GM23338 (cell line): ENCODE results near the gene OTOGL. TPM values are rescaled to one million over a fixed set of nuclear protein-coding genes. Genes with fewer than 3 reads are reported as not detected.

ENCODE experiments used
- ATAC-seq: fragments of 200-7000 bp; cut with Tn5 transposase; 3 replicates; pipeline ENCODE4 v1.9.1; 2020
- DNase-seq: peaks from one replicate; pipeline ENCODE4 v3.0.0-alpha.2; 2015; ENCODE audit warnings: low spot score
- H2AFZ ChIP-seq: fragments of 200-600 bp; sonication (generic); 2 replicates; pipeline ENCODE4 v1.8.0; 2016; ENCODE audit warnings: antibody characterized with exemption, mild to moderate bottlenecking, moderate library complexity
- H3F3A ChIP-seq: fragments of 200-600 bp; sonication (generic); replicated peaks from 2 replicates; pipeline ENCODE4 v1.8.0; 2017; ENCODE audit warnings: antibody characterized with exemption, mixed run types, low read depth
- H3K27ac ChIP-seq: fragments of 200-600 bp; sonication (generic); 2 replicates; pipeline ENCODE4 v1.6.1; 2016; ENCODE audit warnings: low read depth
- H3K27me3 ChIP-seq: fragments of 200-600 bp; sonication (generic); 2 replicates; pipeline ENCODE4 v1.8.0; 2016; ENCODE audit warnings: mild to moderate bottlenecking, mixed run types, moderate library complexity; ENCODE audit not compliant: insufficient read depth
- H3K36me3 ChIP-seq: fragments of 200-600 bp; sonication (generic); 2 replicates; pipeline ENCODE4 v1.8.0; 2016; ENCODE audit warnings: mild to moderate bottlenecking; ENCODE audit not compliant: insufficient read depth
- H3K4me1 ChIP-seq: fragments of 200-600 bp; sonication (generic); 2 replicates; pipeline ENCODE4 v1.8.0; 2016; ENCODE audit warnings: mild to moderate bottlenecking, moderate library complexity; ENCODE audit not compliant: insufficient read depth
- H3K4me2 ChIP-seq: fragments of 200-600 bp; sonication (generic); 2 replicates; pipeline ENCODE4 v1.7.1; 2017; ENCODE audit warnings: mixed run types
- H3K4me3 ChIP-seq: fragments of 200-600 bp; sonication (generic); 2 replicates; pipeline ENCODE4 v1.6.1; 2016; ENCODE audit warnings: mixed run types
- H3K79me2 ChIP-seq: fragments of 200-600 bp; sonication (generic); replicated peaks from 2 replicates; pipeline ENCODE4 v1.8.0; 2017; ENCODE audit warnings: mild to moderate bottlenecking; ENCODE audit not compliant: insufficient read depth
- H3K9me2 ChIP-seq: fragments of 200-600 bp; sonication (generic); 2 replicates; pipeline ENCODE4 v1.8.0; 2017; ENCODE audit not compliant: insufficient read depth
- H4K20me1 ChIP-seq: fragments of 200-600 bp; sonication (generic); replicated peaks from 2 replicates; pipeline ENCODE4 v1.8.0; 2017; ENCODE audit warnings: mild to moderate bottlenecking; ENCODE audit not compliant: insufficient read depth
- H3K27ac Mint-ChIP-seq: 2 replicates; pipeline ENCODE4 v1.8.0; 2020; ENCODE audit warnings: inconsistent platforms, mild to moderate bottlenecking, moderate library complexity, mixed read lengths
- H3K27me3 Mint-ChIP-seq: 3 replicates; pipeline ENCODE4 v1.8.0; 2022; ENCODE audit warnings: low read depth, mild to moderate bottlenecking, moderate library complexity, mixed read lengths, inconsistent platforms; ENCODE audit not compliant: insufficient read depth, poor library complexity
- H3K36me3 Mint-ChIP-seq: 3 replicates; pipeline ENCODE4 v1.8.0; 2021; ENCODE audit warnings: low read depth, mild to moderate bottlenecking, inconsistent platforms, moderate library complexity, mixed read lengths
- H3K4me1 Mint-ChIP-seq: 3 replicates; pipeline ENCODE4 v1.8.0; 2020; ENCODE audit warnings: mild to moderate bottlenecking, inconsistent platforms, mixed read lengths
- H3K4me3 Mint-ChIP-seq: 3 replicates; pipeline ENCODE4 v1.8.0; 2021; ENCODE audit warnings: moderate library complexity, mild to moderate bottlenecking, inconsistent platforms, mixed read lengths
- H3K9me3 Mint-ChIP-seq: 3 replicates; pipeline ENCODE4 v1.8.0; 2020; ENCODE audit warnings: moderate library complexity, mild to moderate bottlenecking, inconsistent platforms, mixed read lengths
- CREB1 ChIP-seq: fragments of 250-450 bp; sonication (Bioruptor Pico); IDR thresholded peaks from 2 replicates; pipeline ENCODE4 v1.5.0; 2020; ENCODE audit warnings: low read depth, mild to moderate bottlenecking, moderate library complexity
- ETS1 ChIP-seq: IDR thresholded peaks from 2 replicates; pipeline ENCODE4 v1.6.1; 2016; ENCODE audit warnings: antibody characterized with exemption
- EZH2 ChIP-seq: fragments of 200-600 bp; sonication (generic); IDR thresholded peaks from one replicate; pipeline ENCODE4 v1.8.0; 2017; ENCODE audit warnings: antibody characterized with exemption, mild to moderate bottlenecking, low read depth; ENCODE audit not compliant: unreplicated experiment
- EZH2phosphoT487 ChIP-seq: fragments of 200-600 bp; sonication (generic); IDR thresholded peaks from one replicate; pipeline ENCODE4 v1.8.1; 2018; ENCODE audit warnings: antibody characterized with exemption; ENCODE audit not compliant: unreplicated experiment
- JUNB ChIP-seq: IDR thresholded peaks from one replicate; pipeline ENCODE4 v1.6.1; 2016; ENCODE audit warnings: antibody characterized with exemption; ENCODE audit not compliant: unreplicated experiment
- NANOG ChIP-seq: IDR thresholded peaks from 2 replicates; pipeline ENCODE4 v1.6.1; 2016; ENCODE audit warnings: antibody characterized with exemption, borderline replicate concordance
- POLR2AphosphoS5 ChIP-seq: IDR thresholded peaks from 2 replicates; pipeline ENCODE4 v1.6.1; 2016; ENCODE audit warnings: antibody characterized with exemption, low read depth
- REST ChIP-seq: IDR thresholded peaks from one replicate; pipeline ENCODE4 v1.6.1; 2018; ENCODE audit warnings: antibody characterized with exemption; ENCODE audit not compliant: unreplicated experiment
- STAT1 ChIP-seq: IDR thresholded peaks from one replicate; pipeline ENCODE4 v1.6.1; 2016; ENCODE audit warnings: antibody characterized with exemption; ENCODE audit not compliant: unreplicated experiment
- ZNF114 ChIP-seq: fragments of 250-450 bp; sonication (Bioruptor Pico); IDR thresholded peaks from 2 replicates; pipeline ENCODE4 v1.5.0; 2020; ENCODE audit warnings: mild to moderate bottlenecking, moderate library complexity
- ZNF331 ChIP-seq: fragments of 250-450 bp; sonication (Bioruptor Pico); IDR thresholded peaks from 2 replicates; pipeline ENCODE4 v1.5.0; 2020; ENCODE audit warnings: low read depth, mild to moderate bottlenecking, moderate library complexity
- polyA plus RNA-seq: library from polyadenylated mRNA; unstranded; fragments of >200 nt; fragmentation: Nextera tagmentation; extraction: Ambion mirVana; gene quantifications from 2 replicates; pipeline ENCODE4 v1.2.1, GENCODE V29; 2016
- total RNA-seq: library from RNA; depleted of rRNA; stranded (reverse); fragments of >200 nt; shearing (Covaris generic); gene quantifications from 2 replicates; pipeline ENCODE4 v1.2.3, GENCODE V29; 2014
- TF ChIP-seq, protein P1 (sequence below), 2 experiments: fragments of 200-600 bp in 1 of 2; sonication (generic) in 1 of 2; conservative IDR thresholded peaks; 2 replicates each; pipeline versions ENCODE4 v1.5.1 to v1.6.1; 2016 to 2017; ENCODE audit warnings: antibody characterized with exemption in 2 of 2, low read depth in 2 of 2, mild to moderate bottlenecking in 2 of 2, moderate library complexity in 1 of 2
- TF ChIP-seq, protein P2 (sequence below): fragments of 250-450 bp; sonication (Bioruptor Pico); IDR thresholded peaks from 2 replicates; pipeline ENCODE4 v1.5.0; 2020; ENCODE audit warnings: mild to moderate bottlenecking, moderate library complexity

Gene OTOGL
- total and polyA plus RNA-seq, 2 experiments from 2014 or later: 0.36 to 0.66 TPM

- Mint-ChIP-seq H3K27me3 (no peaks in the 10 kb centered on the region), H3K27ac (no peak overlapping the region), H3K36me3 (no peaks in the 10 kb centered on the region), H3K9me3 (no peaks in the 10 kb centered on the region), H3K4me1 (peaks cover 2% of the 10 kb centered on the region; the same call in 1 of the 3 replicates), H3K4me3 (no peak overlapping the region)
- no peaks in the 10 kb centered on the region for H3K79me2 ChIP-seq
- H3F3A ChIP-seq: no peaks in the 10 kb centered on the region
- no peak for DNase-seq
- H3K27me3 ChIP-seq: no peaks in the 10 kb centered on the region
- no peak overlapping the region for H3K4me2 ChIP-seq
- no peaks in the 10 kb centered on the region for H3K9me2 ChIP-seq
- no peaks in the 10 kb centered on the region for H4K20me1 ChIP-seq
- no peak overlapping the region for H3K27ac ChIP-seq
- H3K36me3 ChIP-seq: no peaks in the 10 kb centered on the region
- H3K4me1 ChIP-seq: no peaks in the 10 kb centered on the region
- no peak overlapping the region for H2AFZ ChIP-seq
- ATAC-seq: no peak
- H3K4me3 ChIP-seq: no peak overlapping the region
- TF ChIP-seq ZNF331 (CRISPR knock-in tag): no peak
- no peak for TF ChIP-seq JUNB
- no peak for TF ChIP-seq NANOG
- no peak for TF ChIP-seq REST
- no peak for TF ChIP-seq EZH2
- TF ChIP-seq, protein P1, sequence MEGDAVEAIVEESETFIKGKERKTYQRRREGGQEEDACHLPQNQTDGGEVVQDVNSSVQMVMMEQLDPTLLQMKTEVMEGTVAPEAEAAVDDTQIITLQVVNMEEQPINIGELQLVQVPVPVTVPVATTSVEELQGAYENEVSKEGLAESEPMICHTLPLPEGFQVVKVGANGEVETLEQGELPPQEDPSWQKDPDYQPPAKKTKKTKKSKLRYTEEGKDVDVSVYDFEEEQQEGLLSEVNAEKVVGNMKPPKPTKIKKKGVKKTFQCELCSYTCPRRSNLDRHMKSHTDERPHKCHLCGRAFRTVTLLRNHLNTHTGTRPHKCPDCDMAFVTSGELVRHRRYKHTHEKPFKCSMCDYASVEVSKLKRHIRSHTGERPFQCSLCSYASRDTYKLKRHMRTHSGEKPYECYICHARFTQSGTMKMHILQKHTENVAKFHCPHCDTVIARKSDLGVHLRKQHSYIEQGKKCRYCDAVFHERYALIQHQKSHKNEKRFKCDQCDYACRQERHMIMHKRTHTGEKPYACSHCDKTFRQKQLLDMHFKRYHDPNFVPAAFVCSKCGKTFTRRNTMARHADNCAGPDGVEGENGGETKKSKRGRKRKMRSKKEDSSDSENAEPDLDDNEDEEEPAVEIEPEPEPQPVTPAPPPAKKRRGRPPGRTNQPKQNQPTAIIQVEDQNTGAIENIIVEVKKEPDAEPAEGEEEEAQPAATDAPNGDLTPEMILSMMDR (conservative IDR thresholded peaks at IDR 0.05; ENCODE audit: low read depth in 2 of 2): no peak
- TF ChIP-seq STAT1: no peak
- no peak for TF ChIP-seq ZNF114 (CRISPR knock-in tag)
- TF ChIP-seq, protein P2, sequence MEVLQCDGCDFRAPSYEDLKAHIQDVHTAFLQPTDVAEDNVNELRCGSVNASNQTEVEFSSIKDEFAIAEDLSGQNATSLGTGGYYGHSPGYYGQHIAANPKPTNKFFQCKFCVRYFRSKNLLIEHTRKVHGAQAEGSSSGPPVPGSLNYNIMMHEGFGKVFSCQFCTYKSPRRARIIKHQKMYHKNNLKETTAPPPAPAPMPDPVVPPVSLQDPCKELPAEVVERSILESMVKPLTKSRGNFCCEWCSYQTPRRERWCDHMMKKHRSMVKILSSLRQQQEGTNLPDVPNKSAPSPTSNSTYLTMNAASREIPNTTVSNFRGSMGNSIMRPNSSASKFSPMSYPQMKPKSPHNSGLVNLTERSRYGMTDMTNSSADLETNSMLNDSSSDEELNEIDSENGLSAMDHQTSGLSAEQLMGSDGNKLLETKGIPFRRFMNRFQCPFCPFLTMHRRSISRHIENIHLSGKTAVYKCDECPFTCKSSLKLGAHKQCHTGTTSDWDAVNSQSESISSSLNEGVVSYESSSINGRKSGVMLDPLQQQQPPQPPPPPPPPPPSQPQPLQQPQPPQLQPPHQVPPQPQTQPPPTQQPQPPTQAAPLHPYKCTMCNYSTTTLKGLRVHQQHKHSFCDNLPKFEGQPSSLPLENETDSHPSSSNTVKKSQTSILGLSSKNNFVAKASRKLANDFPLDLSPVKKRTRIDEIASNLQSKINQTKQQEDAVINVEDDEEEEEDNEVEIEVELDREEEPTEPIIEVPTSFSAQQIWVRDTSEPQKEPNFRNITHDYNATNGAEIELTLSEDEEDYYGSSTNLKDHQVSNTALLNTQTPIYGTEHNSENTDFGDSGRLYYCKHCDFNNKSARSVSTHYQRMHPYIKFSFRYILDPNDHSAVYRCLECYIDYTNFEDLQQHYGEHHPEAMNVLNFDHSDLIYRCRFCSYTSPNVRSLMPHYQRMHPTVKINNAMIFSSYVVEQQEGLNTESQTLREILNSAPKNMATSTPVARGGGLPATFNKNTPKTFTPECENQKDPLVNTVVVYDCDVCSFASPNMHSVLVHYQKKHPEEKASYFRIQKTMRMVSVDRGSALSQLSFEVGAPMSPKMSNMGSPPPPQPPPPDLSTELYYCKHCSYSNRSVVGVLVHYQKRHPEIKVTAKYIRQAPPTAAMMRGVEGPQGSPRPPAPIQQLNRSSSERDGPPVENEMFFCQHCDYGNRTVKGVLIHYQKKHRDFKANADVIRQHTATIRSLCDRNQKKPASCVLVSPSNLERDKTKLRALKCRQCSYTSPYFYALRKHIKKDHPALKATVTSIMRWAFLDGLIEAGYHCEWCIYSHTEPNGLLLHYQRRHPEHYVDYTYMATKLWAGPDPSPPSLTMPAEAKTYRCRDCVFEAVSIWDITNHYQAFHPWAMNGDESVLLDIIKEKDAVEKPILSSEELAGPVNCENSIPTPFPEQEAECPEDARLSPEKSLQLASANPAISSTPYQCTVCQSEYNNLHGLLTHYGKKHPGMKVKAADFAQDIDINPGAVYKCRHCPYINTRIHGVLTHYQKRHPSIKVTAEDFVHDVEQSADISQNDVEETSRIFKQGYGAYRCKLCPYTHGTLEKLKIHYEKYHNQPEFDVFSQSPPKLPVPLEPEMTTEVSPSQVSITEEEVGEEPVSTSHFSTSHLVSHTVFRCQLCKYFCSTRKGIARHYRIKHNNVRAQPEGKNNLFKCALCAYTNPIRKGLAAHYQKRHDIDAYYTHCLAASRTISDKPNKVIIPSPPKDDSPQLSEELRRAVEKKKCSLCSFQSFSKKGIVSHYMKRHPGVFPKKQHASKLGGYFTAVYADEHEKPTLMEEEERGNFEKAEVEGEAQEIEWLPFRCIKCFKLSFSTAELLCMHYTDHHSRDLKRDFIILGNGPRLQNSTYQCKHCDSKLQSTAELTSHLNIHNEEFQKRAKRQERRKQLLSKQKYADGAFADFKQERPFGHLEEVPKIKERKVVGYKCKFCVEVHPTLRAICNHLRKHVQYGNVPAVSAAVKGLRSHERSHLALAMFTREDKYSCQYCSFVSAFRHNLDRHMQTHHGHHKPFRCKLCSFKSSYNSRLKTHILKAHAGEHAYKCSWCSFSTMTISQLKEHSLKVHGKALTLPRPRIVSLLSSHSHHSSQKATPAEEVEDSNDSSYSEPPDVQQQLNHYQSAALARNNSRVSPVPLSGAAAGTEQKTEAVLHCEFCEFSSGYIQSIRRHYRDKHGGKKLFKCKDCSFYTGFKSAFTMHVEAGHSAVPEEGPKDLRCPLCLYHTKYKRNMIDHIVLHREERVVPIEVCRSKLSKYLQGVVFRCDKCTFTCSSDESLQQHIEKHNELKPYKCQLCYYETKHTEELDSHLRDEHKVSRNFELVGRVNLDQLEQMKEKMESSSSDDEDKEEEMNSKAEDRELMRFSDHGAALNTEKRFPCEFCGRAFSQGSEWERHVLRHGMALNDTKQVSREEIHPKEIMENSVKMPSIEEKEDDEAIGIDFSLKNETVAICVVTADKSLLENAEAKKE: no peak
- no peak for TF ChIP-seq ETS1
- no peak for TF ChIP-seq EZH2phosphoT487
- TF ChIP-seq CREB1 (CRISPR knock-in tag): no peak
- no peak for TF ChIP-seq POLR2AphosphoS5
These were observed 256.8 kb downstream of the OTOGL start for GRCh38 chr12:80356097-80356496.
